Brain pericyte (primary cell): Measurements from ENCODE around the gene UFL1.
"Not testable (repeated sequence)": the region's sequence is repeated elsewhere in the genome, so short reads cannot be mapped to it uniquely, and the experiment has no call there.

Source experiments
- DNase-seq: peaks from one replicate; pipeline ENCODE4 v3.0.0-alpha.2; 2012; ENCODE audit warnings: low read depth, low spot score

UFL1 gene

DNA sequence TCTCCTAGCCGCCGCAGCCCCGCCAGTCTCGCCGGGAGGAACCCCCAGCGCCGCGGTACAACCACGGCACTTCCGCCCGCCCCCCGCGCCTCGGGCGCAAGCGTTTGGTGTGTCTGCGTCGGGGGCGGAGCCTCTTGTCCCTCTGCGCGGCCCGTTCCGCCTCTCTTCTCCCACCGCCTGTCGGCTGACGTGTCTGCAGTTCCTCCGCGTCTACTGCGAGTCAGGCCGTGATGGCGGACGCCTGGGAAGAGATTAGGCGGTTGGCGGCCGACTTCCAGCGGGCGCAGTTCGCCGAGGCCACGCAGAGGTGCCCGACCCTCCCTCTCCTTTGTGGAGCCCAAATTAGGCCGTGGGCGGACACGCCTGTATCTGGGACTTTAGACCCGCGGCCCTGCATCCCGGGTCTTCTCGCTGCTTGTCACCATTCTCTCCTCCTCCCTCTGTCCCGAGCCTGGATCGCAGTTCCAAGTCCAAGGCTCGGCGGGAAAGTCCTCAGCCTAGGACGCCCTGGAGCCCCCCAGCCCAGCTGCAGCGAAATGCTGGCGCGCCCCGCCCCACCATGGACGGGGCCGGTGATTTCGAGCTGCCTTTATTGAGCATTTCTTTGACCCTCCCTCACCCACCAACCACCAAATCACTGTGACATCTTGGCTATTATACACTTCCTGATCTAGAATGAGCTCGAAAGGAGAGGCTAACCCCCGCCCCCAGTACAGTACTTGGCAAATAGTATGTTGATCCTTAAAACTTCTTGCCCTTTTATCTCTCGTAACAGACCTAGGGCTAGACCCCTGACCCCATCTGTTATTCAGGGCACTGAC, at the start of gene UFL1:
Gene UFL1, plus strand, starts transcription at position 163 of the 821 bp plus-strand sequence. Its CDS starts 68 bp downstream, at position 231.
- DNase-seq = peak; percentile 69

GRCh38 chr6:96472291-96472690, 49.3 kb upstream of the UFL1 start:
- DNase-seq = not testable (repeated sequence)

GRCh38 chr6:96478695-96479094, 42.9 kb upstream of the UFL1 start:
- DNase-seq = no peak

DNA sequence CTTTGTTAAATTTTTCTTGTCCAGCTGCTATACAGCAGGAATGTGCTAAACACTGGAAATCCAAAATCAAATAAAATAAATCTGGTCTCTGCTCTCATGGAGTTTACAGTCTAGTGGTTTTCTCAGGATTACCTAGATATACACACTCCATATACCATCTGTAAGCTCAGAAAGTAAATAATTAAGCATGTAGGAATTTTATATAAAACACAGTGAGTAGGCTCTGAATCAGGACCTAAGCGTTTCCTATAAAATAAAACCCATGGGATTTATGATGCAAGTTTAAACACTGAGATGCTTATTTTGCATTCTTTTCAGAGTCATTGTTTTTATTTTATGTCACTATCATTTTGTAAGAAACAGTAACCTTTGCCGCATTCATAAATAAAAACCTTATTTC, 29.7 kb upstream of the UFL1 start:
- DNase-seq = no peak

DNA sequence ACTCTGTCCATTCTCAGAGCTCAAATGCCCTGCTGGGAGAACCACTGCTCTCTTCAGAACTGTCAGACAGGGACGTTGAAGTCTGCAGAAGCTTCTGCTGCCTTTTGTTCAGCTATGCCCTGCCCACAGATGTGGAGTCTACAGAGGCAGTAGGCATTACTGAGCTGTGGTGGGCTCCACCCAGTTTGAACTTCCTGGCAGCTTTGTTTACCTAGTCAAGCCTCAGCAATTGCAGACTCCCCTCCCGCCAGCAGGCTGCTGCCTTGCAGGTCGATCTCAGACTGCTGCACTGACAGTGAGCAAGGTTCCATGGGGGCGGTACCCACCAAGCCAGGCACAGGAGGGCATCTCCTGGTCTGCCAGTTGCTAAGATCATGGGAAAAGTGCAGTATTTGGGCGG, 21.8 kb upstream of the UFL1 start:
- DNase-seq = no peak

DNA sequence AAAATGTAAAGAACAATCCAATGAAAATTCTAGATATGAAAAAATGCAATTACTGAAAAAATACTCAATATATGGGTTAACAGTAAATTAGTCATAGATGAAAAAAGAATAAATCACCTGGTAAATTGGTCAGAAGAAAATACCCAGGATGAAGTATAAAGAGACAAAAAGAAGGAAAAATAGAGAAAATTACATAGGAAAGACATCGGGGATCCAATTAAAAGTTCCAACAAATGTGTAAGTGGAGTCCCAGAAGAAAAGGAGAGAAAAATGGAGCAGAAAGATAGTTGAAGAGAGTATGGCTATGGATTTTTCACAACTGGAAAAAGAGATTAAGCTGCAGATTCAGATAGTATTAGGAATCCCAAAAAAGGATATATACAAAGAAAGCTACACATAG, 18.7 kb upstream of the UFL1 start:
- DNase-seq = no peak

- no peak for DNase-seq
Observed at GRCh38 chr6:96505363-96505762, 16.2 kb upstream of the UFL1 start.

GRCh38 chr6:96509281-96509680, 12.3 kb upstream of the UFL1 start:
- DNase-seq = no peak

GRCh38 chr6:96520171-96521115, 1.2 kb upstream of the UFL1 start:
- DNase-seq = no peak

DNA sequence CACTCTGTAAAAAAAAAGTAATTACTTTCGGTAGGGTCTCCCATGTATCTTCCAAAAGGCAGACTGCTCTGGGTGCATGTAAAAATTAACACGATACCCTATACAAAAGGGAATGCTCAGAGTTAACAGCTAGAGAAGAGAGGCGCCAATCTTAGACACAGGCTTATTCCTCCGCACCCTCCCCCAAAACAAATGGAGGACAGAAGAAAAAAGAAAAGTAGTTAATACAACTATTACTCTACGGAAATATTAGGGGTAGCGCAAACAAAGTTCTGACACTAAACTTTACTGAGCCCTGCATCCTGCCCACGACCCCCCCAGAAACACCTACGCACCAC, 331 bp upstream of the UFL1 start:
- DNase-seq = no peak

GRCh38 chr6:96522465-96523009, 931 bp downstream of the UFL1 start:
- DNase-seq = no peak

DNA sequence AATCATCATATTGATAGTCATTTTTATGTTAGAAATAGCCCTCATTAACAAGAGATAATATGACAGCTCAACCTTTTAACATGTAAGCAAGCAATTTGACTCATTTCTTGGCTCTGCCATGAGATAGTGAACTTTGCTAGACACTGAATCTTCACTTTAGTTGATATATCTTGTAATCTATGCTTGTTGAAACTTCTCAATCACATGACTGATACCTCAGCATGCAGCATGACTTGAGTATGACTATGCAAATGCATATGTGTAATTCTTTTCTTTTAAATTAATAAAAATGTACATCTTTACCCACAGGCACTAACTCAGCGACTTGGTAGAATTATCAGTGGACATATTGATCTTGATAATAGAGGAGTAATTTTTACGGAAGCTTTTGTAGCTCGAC, 6.6 kb downstream of the UFL1 start:
- no peak for DNase-seq

GRCh38 chr6:96532399-96532798, 10.8 kb downstream of the UFL1 start:
- no peak for DNase-seq

DNA sequence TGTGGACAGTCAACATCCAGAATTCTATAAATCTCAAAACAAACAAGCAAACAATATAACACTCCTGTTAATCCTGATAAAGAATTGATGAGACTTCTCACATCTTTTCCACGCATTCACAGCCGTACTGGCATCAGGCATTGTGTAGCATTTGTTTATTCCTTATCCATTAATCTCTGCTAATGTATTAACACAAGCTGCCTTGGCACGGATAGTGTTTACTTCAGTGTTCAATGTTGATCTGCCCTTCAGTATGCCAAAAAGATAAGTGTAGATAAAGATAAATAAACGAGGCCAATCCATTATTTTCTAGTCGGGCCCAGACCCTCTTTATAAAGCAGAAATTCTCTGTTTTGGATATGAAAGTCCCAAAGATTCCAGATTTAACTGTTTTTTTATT, 16.1 kb downstream of the UFL1 start:
- no peak for DNase-seq

GRCh38 chr6:96542702-96543101, 21.1 kb downstream of the UFL1 start:
- DNase-seq = no peak

DNA sequence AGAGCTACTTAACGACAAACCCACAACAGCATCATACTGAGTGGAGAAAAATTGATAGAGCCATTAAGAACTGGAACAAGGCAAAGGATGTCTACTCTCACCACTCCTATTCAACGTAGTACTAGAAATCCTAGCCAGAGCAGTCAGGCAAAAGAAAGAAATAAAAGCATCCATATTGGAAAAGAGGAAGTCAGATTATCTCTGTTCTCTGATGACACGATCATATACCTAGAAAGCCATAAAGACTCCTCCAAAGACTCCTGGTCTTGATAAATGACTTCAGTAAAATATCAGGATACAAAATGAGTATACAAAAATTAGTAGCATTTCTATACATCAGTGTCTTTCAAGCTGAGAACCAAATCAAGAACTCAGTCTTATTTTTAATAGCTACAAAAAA, 24.3 kb downstream of the UFL1 start:
- no peak for DNase-seq

DNA sequence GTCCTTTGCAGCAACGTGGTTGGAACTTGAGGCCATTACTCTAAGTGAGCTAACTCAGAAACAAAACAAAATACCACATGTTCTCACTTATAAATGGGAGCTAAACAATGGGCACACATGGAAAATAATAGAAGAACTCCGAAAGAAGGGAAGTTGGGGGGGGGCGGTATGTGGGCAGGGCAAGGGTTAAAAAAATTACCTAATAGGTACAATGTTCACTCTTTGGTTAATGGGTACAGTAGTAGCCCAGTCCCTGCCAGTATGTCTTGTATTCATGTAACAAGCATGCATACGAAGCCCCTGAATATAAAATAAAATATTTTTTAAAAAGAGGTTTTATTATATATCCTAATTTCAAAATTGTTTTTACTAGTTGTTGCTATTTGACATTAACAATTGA, 26.0 kb downstream of the UFL1 start:
- DNase-seq = no peak

GRCh38 chr6:96554558-96554957, 33.0 kb downstream of the UFL1 start:
- DNase-seq = no peak

GRCh38 chr6:96559740-96560139, 38.1 kb downstream of the UFL1 start:
- not testable (repeated sequence) for DNase-seq

GRCh38 chr6:96562886-96563285, 41.3 kb downstream of the UFL1 start, which contains the start of gene FHL5:
FHL5 (plus strand) TSS chr6:96563128; CDS start chr6:96603614, 40,486 bp downstream.
- no peak for DNase-seq

- no peak for DNase-seq
Observed at GRCh38 chr6:96563853-96564252, 42.2 kb downstream of the UFL1 start.

DNA sequence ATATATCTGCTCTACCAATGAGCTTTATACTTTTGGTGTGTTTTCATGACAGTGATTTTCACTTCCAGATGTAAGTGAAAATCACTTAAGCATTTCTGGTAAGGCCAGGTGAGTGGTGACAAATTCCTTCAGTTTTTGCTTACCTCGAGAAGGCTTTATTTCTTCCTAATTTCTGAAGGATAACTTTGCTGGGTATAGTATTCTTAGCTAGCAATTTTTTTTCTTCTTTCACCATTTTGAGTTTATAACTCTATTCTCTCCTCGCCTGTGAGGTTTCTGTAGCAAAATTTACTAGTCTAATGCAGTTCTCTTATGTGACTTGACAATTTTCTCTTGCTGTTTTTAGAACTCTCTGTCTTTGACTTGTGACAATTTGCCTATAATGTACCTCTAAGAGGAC, 48.4 kb downstream of the UFL1 start:
- no peak for DNase-seq
